GM08714 (cell line): ENCODE data around the gene TMEM138.

Source experiments
- H3K4me3 ChIP-seq: fragments of 200-500 bp; sonication (Bioruptor generic); 2 replicates; pipeline ENCODE4 v1.5.1; 2014; ENCODE audit warnings: mild to moderate bottlenecking, low read length, inconsistent platforms
- ZNF274 ChIP-seq: IDR thresholded peaks from 2 replicates; pipeline ENCODE4 v1.6.1; 2012; ENCODE audit warnings: mild to moderate bottlenecking, low read depth, low read length

TMEM138 gene

DNA sequence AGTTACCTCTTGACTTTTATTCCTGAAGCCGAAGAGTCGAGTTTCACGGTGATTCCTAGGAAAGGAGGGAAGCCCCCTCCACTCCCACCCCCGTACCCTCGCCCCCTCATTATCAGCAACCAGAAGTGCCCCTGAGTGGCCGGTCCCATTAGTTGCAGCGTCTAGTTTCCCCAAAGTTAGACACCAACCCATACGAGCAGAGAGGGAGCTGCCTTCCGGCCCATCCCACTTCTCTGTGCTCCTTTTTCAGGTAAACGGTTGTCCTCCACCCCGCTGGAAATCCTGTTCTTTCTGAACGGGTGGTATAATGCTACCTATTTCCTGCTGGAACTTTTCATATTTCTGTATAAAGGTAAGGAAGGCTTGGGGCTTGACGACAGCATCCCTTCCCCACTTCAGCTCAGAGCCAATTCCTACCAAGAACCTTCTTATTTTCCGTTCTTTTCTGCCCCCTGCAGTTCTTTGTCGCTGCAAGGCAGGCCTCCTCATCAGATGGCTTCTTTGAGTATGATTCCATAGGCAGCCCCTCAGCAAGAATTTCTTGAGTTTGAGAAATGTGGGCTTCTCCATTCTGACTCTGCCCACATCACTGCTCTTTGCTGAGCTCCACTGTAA, 30.9 kb downstream of the TMEM138 start:
- H3K4me3 ChIP-seq: peak overlapping the region; percentile 76
- no peak for TF ChIP-seq ZNF274

- no peak overlapping the region for H3K4me3 ChIP-seq
- no peak for TF ChIP-seq ZNF274
These were observed 39.0 kb downstream of the TMEM138 start for GRCh38 chr11:61401173-61401572.

- TF ChIP-seq ZNF274: no peak
- no peak overlapping the region for H3K4me3 ChIP-seq
These were observed 39.4 kb downstream of the TMEM138 start for GRCh38 chr11:61401573-61401972.

- no peak overlapping the region for H3K4me3 ChIP-seq
- TF ChIP-seq ZNF274: no peak
These were observed 41.5 kb downstream of the TMEM138 start for GRCh38 chr11:61403658-61404057.

GRCh38 chr11:61404103-61404502, 41.9 kb downstream of the TMEM138 start:
- H3K4me3 ChIP-seq: no peak overlapping the region
- TF ChIP-seq ZNF274: no peak

DNA sequence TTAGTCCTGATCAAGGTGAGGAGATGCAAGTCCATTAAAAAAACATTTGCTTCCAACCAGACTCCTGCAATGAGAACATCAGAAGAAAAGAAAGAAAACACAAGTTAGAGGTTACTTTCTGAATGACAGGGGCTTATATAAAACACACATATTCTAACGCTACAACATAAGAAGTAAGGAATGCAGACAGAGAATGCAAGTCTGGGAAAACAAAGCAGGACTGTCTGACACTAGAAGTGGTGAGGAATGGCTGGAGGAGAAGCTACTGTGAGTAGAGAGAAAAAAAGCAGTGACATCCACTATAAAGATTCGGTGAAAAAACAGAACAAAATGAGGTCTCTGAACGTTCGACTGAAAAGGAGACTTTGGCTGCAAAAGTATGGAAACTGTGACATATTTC, 42.5 kb downstream of the TMEM138 start:
- no peak for TF ChIP-seq ZNF274
- H3K4me3 ChIP-seq: no peak overlapping the region

- TF ChIP-seq ZNF274: no peak
- H3K4me3 ChIP-seq: no peak overlapping the region
These were observed 43.9 kb downstream of the TMEM138 start for GRCh38 chr11:61406067-61406466.

GRCh38 chr11:61406991-61407728, 45.0 kb downstream of the TMEM138 start:
- H3K4me3 ChIP-seq: no peak overlapping the region
- TF ChIP-seq ZNF274: no peak

GRCh38 chr11:61411589-61411988, 49.4 kb downstream of the TMEM138 start:
- no peak for TF ChIP-seq ZNF274
- no peak overlapping the region for H3K4me3 ChIP-seq

DNA sequence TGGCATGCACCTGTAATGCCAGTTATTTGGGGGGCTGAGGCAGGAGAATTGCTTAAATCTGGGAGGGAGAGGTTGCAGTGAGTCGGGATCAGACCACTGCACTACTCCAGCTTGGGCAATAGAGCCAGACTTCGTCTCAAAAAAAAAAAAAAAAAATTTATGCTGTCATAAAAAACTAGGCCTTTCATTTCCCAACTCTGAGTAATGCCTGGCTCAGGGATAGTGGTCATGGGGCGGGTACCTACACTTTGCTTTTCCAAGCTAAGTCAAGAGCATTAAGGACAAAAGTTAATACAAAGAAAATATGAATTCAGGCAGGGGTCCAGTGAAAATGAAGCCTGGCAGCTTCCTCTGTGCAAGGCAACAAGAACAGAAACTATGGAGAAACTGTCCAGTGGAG, 51.3 kb downstream of the TMEM138 start:
- TF ChIP-seq ZNF274: no peak

DNA sequence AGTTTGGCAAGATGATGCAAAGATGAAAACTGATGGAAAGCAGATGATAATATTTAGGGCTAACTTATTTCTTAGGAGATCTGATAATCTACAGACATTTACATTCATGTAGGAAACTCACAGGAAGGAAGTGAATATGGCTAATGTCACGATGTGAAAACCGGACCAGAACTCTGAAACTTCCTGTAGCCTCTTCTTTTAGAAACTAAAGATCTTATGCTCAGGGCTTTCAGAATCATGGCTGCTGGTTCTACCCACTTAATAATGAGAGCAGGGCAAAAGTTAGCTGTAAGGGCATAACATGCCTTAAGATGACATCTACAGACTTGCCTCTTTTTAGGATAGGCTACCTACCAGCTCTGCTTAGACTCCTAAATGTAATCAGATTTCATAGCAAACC, 52.4 kb downstream of the TMEM138 start:
- no peak overlapping the region for H3K4me3 ChIP-seq
- TF ChIP-seq ZNF274: no peak

More for the DNA sequence above, 51.3 kb downstream of the TMEM138 start:
- H3K4me3 ChIP-seq: no peak overlapping the region

DNA sequence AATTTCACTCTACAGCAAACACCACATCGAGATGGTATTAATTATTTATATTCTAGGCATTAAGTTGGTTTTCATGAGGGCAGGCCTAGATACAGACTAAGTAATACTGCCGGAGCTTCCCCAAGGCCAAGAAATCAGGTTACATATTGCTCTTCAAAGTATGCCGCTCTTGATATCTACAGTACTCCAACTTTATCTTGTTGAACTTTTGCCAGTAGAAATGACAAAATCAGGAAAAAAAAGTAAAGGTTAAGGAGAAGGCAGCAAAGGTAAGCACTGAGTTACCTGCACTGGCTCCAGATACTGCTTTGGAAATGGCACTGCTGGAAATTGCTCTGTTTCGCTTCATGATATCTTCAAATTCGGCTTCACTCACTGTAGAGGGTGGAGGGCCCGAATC, 53.2 kb downstream of the TMEM138 start:
- no peak for TF ChIP-seq ZNF274

DNA sequence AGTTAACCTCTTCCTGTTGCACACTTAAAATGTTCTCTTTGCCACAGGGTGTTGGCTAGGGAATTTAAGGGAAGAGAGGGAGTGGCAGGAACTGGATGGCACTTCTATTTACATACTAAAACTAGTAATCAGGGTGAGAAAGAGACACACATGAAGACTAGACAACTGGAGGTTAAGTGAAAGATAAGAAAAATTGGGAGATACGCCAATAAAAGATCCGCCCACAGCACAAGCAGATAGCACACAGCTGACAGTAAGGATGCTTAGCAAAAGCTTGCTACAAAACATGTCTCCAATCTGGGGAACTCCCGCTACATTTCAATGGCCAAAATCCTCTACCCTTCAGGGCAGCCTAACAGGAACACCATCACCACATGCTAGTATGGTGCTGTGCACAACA, 54.8 kb downstream of the TMEM138 start:
- H3K4me3 ChIP-seq: no peak overlapping the region
- TF ChIP-seq ZNF274: no peak

More for the DNA sequence above, 53.2 kb downstream of the TMEM138 start:
- no peak overlapping the region for H3K4me3 ChIP-seq

DNA sequence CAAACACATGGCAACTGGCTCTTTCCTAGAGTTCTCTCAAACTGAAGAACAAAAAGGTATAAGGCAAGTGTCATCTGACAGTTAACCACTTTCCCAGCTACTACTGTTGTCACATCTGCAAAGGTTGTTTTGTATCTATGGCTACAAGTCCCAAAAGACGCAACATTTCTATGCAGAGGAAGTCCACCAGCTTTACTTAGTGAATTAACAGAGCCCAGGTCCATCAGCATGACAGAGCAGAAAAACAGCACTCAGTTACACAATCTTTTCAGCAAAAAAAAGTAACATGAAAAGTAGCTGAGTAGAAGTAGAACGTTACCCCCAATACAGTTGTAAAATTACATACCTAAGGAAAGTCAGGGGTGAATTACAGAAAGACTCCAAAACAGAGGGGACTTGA, 55.5 kb downstream of the TMEM138 start:
- no peak for TF ChIP-seq ZNF274
- no peak overlapping the region for H3K4me3 ChIP-seq

DNA sequence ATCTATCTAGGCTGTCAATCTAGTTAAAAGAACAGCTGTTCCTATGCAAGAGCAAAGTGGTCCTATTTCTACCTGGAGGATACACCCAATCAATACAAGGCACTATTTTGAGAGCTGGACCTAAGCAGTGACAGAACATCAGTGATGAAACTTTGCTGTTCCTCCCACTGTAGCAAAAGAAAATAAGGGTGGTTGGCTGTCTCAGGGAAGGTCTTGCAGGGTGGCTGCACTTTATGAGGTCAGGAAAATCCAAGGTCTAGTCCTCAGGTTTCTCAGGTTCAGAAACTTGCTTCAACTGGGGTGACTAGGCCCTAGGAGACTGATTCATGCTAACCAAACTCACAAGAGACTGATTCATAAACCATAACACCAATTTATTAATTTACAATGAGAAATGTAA, 56.0 kb downstream of the TMEM138 start:
- no peak for TF ChIP-seq ZNF274
- H3K4me3 ChIP-seq: no peak overlapping the region
